ENCODE results near the gene ACTR6.

- TF ChIP-seq CTCF (IDR thresholded peaks at IDR 0.05; ENCODE audit: insufficient read depth, low read depth, low read length) (no peak), EZH2 (IDR thresholded peaks at IDR 0.05; ENCODE audit: insufficient read depth, low read length) (no peak)
Measured at GRCh38 chr12:100266835-100267602, 66.4 kb downstream of the ACTR6 start, which contains the start of the genes DEPDC4 and SCYL2.
